GM21717 (cell line): ENCODE results near the gene AHSA1.

ENCODE experiments used
- ATAC-seq: cut with Tn5 transposase; IDR thresholded peaks from one replicate; pipeline ENCODE4 v1.9.1; 2021; ENCODE audit warnings: mild to moderate bottlenecking, moderate library complexity; ENCODE audit not compliant: unreplicated experiment

The AHSA1 gene

GRCh38 chr14:77470224-77470870, 12.5 kb downstream of the AHSA1 start:
- ATAC-seq = no peak

- ATAC-seq = no peak
Measured at GRCh38 chr14:77473921-77474320, 16.0 kb downstream of the AHSA1 start.

DNA sequence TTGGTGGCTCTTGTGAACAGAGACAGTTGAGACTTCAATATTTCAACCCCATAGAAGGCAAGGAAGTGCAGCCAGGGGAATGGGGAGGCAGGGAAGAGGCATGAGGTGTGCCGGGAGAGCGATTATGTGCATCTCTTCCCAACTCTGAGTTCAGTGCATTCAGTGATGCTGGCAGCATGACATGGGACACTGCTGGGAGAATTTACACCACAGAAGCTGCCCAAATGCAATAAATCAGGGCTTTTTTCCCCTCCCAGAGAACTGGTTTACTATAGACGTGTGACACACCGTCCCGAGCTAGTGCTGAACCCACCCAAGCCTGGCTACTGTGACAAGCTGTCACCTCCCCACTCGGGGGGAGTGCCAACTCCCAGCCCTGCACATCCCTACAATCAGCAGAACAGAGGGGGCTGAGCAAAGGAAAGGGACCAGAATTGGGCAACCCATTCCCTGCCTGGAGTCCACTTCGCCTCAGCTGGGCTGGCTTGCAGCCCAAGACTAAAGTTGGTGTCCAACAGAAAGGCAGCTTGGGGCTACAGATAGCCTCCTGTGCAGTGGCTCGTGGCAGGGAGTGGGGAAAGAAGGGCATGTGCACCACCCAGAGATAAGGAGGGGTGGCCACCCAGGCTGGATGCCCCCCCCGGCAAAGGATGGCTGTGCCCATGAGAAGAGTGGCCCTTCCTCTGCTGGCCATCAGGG, 16.7 kb downstream of the AHSA1 start:
- no peak for ATAC-seq

DNA sequence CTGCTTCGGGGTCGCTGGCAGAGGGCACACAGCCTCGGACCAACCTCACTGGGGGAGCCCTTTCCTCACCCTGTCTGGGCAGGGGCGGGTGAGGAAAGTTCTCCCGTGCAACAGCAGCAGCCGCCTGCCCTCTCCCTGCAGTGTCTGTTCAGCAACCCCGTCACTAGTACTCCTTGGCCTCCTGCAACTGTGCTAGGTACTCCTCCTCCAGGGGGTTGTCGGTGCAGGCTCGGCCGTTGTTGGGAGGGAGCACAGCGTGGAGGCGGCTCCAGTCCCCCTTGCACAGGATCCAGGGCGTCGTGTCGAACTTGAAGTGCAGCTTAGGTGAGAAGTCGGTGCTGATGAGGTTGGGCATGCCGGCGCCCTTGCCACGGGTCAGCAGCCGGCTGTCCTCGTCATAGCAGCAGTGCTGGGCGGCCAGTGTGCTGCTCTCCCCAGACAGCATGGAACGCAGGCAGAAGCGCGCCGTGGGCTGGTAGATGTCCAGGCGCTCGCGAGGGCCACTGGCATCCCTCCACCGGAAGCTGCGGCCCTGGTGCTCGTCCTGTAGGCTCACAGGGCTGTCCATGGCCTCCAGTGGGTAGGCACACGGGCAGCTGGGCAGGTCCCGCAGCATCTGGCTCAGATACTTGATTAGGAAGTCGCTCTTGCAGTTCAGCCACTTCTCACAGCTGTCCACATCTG, 17.7 kb downstream of the AHSA1 start:
- ATAC-seq = no peak

DNA sequence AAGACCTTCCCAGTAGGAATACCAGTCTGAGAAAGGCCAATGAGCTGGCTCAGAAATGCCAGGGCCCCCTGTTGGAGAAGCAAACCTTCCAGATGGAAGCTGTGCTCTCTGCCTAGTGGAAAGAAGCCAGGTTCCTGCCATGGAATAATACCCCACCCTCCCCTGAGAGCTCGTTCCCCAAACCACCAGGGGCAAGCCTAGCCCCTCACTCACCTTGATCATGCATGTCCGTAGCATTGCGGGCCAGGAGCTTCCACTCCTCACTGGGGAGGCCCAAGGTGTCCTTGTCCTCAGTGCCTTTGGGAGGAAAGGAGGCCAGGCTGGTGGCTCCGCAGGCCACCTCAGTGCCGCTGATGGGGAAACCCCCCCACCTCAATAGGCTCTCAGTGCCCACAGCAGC, 20.1 kb downstream of the AHSA1 start:
- no peak for ATAC-seq

GRCh38 chr14:77478796-77479195, 20.9 kb downstream of the AHSA1 start:
- ATAC-seq = peak; percentile 85

GRCh38 chr14:77482422-77482821, 24.5 kb downstream of the AHSA1 start:
- ATAC-seq = no peak

GRCh38 chr14:77485256-77485655, 27.4 kb downstream of the AHSA1 start:
- no peak for ATAC-seq

GRCh38 chr14:77485901-77486678, 28.2 kb downstream of the AHSA1 start:
- no peak for ATAC-seq

- no peak for ATAC-seq
Measured at GRCh38 chr14:77488558-77488957, 30.7 kb downstream of the AHSA1 start.

- no peak for ATAC-seq
Measured at GRCh38 chr14:77489041-77489440, 31.1 kb downstream of the AHSA1 start.

DNA sequence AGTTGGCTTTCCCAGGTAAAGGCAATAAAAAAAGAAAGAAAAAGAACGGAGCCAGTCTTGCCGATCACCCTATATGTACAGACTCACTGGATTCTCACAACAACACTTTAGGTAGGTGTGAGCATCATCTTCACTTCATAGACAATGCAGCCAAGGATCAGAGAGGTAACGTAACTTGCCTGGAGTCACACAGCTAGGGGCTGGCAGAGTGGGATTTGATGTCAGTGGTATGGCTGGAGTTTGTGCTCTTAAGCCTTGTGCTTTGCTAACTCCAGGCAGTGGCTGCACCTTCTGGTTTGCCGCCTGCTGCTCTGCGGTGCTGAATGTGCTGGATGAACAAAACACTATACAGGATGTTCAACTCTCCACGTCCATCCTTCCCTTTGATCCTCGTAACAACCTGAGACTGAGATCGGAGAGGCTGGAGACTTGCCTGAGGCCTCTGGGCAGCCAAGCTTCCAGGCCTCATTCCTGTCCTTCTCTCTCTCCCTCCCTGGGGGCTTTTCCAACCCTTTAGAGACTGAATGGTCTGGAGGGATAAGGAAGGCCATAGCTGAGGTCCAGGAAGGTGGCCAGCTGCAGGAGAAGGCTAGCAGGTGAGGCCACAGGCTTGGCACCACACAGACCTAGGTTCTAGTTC, 32.6 kb downstream of the AHSA1 start:
- ATAC-seq = no peak

DNA sequence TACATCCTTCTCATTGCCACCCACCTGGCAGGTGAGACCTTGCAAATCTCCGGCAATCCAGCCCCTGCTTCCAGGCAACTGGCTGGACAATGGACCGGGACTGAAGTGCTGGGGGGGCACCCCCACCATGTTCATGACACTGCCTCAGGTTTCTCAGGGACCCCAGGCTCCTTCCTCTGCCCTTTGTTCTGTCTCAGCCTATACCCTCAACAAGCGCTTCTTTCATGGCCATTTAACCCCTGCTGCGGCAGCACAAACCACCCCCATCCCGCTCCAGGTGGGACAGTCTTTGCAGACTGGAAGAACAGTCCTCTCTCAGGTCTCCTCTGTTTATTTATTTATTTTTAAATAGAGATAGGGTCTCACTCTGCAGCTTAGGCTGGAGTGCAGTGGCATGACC, 33.2 kb downstream of the AHSA1 start:
- ATAC-seq = no peak

- no peak for ATAC-seq
Measured at GRCh38 chr14:77495334-77495733, 37.4 kb downstream of the AHSA1 start.

- ATAC-seq = peak; percentile 50
Measured at GRCh38 chr14:77498120-77498979, 40.5 kb downstream of the AHSA1 start, which contains the start of gene ISM2. Gene ISM2 (minus strand): TSS chr14:77498816. CDS start chr14:77498793, 23 bp downstream.

DNA sequence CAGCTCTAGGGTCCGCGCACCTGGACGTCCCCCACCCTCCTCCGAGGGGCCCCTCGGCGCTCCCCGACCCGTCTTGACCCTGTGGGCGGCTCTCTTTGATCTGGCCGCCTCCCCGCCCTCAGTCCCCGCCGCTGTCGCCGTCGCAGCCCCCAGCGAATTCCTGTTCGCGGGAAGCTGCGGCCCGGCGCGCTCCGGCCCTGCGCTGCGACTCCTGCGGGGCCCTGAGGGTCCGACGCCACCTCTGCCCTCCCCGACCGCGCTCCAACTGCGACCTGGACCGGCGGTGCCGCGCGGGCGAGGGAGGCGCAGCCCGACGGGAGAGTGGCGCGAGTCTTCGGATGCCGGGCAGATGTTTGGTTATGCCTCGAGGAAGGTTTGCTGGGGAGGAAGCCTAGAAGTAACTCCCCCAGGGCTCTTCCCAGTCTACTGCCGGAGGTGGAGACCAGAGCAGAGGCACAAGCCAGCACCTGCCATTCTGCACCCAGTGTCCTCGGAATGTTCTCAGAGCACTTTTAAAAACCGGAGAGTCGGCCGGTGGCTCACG, 41.2 kb downstream of the AHSA1 start:
- ATAC-seq = peak; percentile 14

DNA sequence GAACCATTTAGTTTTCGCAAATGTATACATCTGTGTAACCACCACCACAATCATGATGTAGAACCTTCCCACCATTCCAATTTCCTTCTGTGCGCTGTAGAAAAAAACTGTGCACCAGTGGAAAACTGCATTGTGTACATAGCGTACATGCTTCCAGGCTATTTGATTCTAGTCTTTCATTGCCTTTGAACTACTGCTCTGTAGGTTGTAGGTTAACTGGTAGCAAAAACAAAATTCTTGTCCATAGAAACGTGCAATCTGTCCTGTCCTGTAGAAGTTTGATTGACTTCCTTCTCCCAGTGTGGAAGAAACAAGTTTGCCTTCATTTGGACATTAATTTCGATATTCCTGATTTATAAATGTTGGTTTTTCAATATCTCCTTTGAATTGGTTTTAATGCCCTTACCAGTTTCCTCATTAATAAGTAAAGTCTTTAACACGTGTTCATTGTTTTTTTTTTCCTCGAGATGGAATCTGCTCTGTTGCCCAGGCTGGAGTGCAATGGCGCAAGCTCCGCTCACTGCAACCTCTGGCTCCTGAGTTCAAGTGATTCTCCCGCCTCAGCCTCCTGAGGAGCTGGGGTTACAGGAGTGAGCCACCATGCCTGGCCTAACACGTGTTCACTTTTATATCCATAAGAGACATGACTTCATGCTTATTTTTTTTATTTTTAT, 44.4 kb downstream of the AHSA1 start:
- ATAC-seq = no peak

- no peak for ATAC-seq
Measured at GRCh38 chr14:77503138-77503537, 45.2 kb downstream of the AHSA1 start.

DNA sequence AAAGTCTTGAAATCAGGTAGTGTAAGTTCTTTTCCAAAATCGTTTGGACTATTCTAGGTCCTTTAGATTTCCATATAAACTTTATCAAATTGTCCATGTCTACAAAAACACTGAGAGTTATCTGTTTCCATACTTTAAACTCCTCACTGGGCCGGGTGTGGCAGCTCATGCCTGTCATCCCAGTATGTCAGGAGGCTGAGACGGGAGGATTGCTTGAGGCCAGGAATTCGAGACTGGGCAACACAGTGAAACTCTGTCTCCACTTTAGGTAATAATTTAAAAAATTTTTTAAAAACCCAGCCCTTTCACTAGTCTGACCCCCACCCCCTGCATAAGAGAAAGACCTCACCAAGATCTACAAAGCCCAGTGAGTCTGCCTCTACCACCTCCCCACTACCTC, 47.1 kb downstream of the AHSA1 start:
- ATAC-seq = no peak
